ENCODE results near the gene MAPT. TPM values are rescaled to one million over a fixed set of nuclear protein-coding genes. Genes with fewer than 3 reads are reported as not detected.
A peak's percentile ranks its signal among the peaks of the same experiment; 100 is the strongest.

The MAPT gene
- total RNA-seq, 1 experiment from 2014 or later: 3.1 TPM

DNA sequence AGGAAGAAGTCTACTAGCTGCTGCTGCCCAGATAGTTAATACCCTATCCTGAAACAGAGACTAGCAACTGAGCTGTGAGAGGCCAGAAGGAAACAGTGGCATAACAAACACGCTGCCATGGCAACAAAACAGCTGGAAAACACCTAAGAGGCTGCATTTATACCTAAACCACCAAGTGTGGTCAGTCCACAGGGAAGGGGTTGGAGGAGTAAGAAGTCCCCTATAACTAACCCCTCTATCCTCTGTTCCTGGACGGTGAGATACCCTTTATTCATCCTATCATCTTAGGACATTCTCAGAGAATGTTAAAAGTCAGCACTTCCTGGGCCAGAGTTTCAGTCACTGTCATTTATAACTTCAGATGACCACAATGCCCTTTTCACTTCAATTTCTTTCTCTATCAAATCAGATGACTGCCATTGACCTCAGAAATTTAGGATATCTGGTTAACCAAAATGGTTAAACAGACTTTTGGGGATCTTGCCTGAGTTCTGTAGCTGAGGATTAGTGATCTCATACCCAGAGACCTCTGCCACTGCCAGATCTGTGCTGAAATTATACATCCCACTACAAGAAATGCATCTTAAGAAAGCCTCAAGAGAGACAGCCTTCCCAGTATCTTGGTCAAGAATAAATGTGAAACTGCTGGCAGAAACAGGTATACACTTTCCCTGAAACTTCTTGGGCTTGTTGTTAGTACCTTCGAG, 140.9 kb downstream of the MAPT start:
- no peaks in the 10 kb centered on the region for H3K27me3 ChIP-seq (ENCODE audit: control insufficient read depth, insufficient read depth, low read length)
- no peak overlapping the region for H3K4me3 ChIP-seq (ENCODE audit: insufficient read depth, low read depth, low read length)
- DNase-seq: peak; percentile 32
- peaks cover 73% of the 10 kb centered on the region for H3K36me3 ChIP-seq (replicated peaks; ENCODE audit: control insufficient read depth, insufficient read depth, low read length)

DNA sequence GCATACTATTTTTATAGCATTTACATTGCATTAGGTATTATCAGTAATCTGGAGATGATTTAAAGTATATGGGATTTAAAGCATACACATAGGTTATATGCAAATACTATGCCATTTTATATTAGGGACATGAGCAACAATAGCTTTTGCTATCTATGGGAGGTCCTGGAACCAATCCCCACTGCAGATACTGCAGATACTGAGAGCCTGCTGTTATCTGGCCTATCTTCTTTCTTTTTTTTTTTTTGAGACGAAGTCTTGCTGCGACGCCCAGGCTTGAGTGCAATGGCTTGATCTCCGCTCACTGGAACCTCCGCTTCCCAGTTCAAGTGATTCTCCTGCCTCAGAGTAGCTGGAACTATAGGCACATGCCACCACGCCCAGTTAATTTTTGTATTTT, 142.1 kb downstream of the MAPT start:
- Histone ChIP-seq H3K36me3 (replicated peaks; ENCODE audit: control insufficient read depth, insufficient read depth, low read length) (peaks cover 71% of the 10 kb centered on the region), H3K4me3 (ENCODE audit: insufficient read depth, low read depth, low read length) (no peak overlapping the region), H3K27me3 (ENCODE audit: control insufficient read depth, insufficient read depth, low read length) (no peaks in the 10 kb centered on the region)
- DNase-seq: no peak

DNA sequence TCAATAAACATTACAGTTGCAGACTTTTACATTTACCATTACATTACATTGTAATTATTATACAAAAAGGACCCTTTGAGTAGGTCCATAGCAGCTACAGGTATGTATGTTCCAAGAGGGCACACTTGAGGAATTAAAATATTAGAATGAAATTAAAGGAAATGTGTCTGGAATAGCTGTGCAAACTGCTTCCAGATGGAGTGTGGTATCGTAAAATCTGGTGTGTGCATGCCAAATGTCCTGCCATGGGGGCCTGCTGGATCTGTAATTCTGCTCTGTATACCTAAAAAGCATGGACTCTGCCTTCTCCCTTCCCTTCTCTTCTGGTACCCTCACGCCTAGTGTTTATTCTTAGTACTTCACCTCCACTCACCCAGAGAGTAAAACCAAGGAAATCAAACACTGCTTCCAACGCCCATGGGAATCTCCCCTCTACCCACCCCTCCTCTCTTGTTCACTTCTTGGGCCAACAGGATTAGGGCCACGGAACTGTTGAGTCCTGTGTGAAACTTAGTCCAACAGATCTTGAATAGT, 143.4 kb downstream of the MAPT start:
- Histone ChIP-seq H3K27me3 (ENCODE audit: control insufficient read depth, insufficient read depth, low read length) (no peaks in the 10 kb centered on the region), H3K36me3 (replicated peaks; ENCODE audit: control insufficient read depth, insufficient read depth, low read length) (peaks cover 63% of the 10 kb centered on the region), H3K4me3 (ENCODE audit: insufficient read depth, low read depth, low read length) (no peak overlapping the region)
- no peak for DNase-seq

DNA sequence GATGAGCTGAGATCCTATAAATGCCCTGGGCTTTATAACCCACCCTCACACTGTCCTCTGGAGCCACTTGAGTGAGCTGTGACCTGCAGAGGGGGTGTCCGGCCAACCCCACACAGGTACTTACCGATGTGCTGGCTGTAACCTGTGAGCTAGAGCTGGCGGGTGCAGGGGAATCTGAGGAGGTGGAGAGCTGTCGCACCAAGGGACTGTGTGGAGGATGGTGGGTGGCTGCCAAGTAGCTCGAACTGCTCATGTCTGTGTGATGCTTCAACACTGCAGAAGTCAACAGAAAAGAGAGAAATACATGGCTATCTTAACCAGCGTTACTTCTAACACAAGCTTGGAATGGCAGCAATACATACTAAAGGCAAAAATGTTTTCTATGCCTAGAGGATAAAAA, 144.1 kb downstream of the MAPT start:
- H3K27me3 ChIP-seq (ENCODE audit: control insufficient read depth, insufficient read depth, low read length): no peaks in the 10 kb centered on the region
- peaks cover 59% of the 10 kb centered on the region for H3K36me3 ChIP-seq (replicated peaks; ENCODE audit: control insufficient read depth, insufficient read depth, low read length)
- DNase-seq: no peak

DNA sequence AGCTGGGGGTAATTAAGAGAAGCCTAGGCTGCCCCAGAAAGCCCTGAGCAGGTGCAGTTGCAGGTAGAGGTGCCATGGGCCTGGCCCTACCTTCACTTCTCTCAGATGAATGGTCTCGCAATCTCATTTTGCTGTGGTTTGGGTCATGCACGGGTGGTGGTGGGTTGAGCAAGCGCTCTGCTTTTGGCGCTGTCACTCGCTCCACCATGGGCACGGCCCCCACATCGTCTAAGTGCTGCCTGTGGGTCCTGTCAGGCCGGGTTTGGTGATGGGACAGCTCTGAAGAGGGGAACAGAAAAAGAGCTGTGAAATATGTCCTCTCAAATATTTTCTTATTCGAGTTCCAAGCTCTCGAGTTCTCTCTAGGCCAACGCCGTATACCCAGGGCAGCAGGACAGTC, 144.6 kb downstream of the MAPT start:
- DNase-seq: no peak
- Histone ChIP-seq H3K4me3 (ENCODE audit: insufficient read depth, low read depth, low read length) (no peak overlapping the region), H3K36me3 (replicated peaks; ENCODE audit: control insufficient read depth, insufficient read depth, low read length) (peaks cover 57% of the 10 kb centered on the region), H3K27me3 (ENCODE audit: control insufficient read depth, insufficient read depth, low read length) (no peaks in the 10 kb centered on the region)

More for the DNA sequence above, 144.1 kb downstream of the MAPT start:
- H3K4me3 ChIP-seq (ENCODE audit: insufficient read depth, low read depth, low read length): no peak overlapping the region

DNA sequence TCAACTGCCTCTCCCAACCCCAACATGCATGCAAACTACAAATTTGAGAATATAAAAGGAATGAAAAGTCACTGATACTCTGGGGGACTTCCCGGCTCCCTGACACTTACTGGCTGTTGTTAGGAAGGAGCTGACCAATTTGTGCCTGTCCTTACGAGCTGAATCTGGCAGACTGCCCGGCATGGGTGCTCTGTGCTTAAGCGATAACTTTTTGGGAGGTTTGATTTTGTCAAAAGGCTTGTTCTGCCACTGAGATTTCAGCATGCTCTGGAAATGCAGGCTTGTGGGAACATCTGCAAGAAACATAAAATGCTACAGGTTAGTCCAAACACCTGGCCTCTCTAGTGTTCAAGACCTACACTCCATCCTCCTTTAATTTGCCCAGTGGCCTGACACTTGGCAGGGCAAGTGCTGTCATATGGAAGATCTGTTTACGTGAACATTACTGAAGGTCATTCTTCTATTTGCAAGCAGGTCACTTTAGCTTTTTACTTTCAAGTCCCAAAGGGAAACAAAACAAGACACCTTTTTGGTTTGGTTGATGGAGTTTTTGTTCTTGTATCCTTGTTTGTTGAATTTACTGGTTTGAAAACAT, 145.3 kb downstream of the MAPT start:
- Histone ChIP-seq H3K36me3 (replicated peaks; ENCODE audit: control insufficient read depth, insufficient read depth, low read length) (peaks cover 50% of the 10 kb centered on the region), H3K27me3 (ENCODE audit: control insufficient read depth, insufficient read depth, low read length) (no peaks in the 10 kb centered on the region), H3K4me3 (ENCODE audit: insufficient read depth, low read depth, low read length) (no peak overlapping the region)
- DNase-seq: no peak

DNA sequence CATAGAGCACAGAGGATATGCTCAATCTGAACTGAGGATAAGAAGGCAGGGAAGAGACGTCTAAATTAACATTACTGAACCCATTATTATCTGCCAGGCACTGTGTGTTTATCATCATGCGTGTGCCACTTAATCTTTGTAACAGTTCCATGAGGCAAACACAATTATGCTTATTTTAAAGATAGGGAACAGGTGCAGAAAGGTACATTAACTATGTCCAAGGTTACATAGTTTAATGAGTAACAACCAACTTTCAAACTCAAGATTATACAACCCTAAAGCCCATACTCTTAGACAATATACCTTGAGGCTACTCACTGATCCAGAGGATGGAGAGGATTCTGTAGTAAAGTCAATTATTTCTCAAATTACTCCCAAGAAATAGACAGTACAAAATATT, 147.9 kb downstream of the MAPT start:
- DNase-seq: no peak
- Histone ChIP-seq H3K36me3 (replicated peaks; ENCODE audit: control insufficient read depth, insufficient read depth, low read length) (peaks cover 34% of the 10 kb centered on the region), H3K27me3 (ENCODE audit: control insufficient read depth, insufficient read depth, low read length) (no peaks in the 10 kb centered on the region), H3K4me3 (ENCODE audit: insufficient read depth, low read depth, low read length) (no peak overlapping the region)

DNA sequence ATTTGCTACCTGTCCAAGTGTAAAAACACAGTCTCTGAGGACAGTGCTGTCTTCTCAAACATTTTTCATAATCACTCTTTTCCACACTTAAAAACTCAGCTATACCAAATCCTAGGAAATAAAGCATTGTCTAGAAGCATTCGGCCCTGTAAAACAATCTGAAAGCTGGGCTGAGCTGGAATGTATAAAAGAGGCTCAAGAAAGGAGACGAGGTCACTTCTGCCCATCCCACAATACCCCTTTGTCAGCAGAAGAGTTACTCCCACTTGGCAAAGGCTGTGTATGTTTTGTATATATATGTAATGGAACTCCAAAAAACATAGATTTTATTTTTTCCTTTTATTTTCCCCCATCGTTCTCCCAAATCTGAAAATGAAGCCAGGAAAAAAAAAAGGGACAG, 148.6 kb downstream of the MAPT start:
- H3K4me3 ChIP-seq (ENCODE audit: insufficient read depth, low read depth, low read length): no peak overlapping the region
- no peaks in the 10 kb centered on the region for H3K27me3 ChIP-seq (ENCODE audit: control insufficient read depth, insufficient read depth, low read length)
- peaks cover 31% of the 10 kb centered on the region for H3K36me3 ChIP-seq (replicated peaks; ENCODE audit: control insufficient read depth, insufficient read depth, low read length)
- DNase-seq: no peak

DNA sequence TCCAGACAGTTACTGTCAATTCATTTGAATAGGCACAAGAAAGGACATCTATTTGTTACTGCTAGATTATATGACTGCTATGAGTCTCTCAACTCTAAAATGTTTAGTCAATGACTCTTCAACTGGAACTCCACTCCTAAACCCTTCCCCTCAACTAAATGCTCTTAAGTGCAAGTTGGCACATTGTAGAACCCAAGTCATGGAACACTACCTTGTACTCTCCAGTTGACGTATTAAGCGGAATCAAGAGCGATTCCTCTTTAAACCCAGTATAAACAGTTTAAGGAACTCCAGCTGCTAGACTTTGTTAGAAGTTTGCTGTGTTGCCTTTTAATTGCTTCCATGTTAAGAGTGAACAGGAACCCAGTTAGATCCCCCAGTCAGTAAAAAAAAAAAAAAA, 149.3 kb downstream of the MAPT start:
- Histone ChIP-seq H3K36me3 (replicated peaks; ENCODE audit: control insufficient read depth, insufficient read depth, low read length) (peaks cover 24% of the 10 kb centered on the region), H3K27me3 (ENCODE audit: control insufficient read depth, insufficient read depth, low read length) (no peaks in the 10 kb centered on the region), H3K4me3 (ENCODE audit: insufficient read depth, low read depth, low read length) (no peak overlapping the region)
- no peak for DNase-seq

DNA sequence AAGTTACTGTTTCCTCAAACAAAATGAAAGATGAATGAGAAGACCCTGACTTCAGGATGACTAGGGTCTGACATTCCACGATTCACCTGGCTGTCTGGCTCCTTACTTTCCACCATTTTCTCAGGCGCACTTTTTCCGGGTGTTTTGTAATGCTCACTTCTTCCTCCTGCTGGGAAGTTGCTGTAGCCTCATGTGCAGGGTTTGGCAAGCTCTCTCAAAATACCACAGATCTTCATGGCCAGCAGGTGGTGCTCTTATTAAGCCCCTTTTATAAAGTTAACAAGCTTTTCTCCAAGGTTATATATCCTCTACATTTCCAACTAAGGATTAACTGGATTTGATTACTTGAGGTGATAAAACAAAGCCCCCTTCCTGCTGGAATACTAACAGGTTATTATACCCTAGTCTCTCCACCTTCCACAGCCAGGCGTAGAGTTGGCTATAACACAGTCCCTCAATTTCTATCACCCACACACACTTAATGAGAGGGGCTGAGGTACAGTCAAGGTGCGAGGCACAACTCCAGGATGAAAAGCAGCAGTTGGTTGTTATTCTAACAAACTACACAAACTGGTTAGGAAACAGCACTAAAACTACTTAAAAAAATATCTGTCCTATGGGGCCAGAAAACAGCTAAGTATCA, 150.1 kb downstream of the MAPT start:
- Histone ChIP-seq H3K36me3 (replicated peaks; ENCODE audit: control insufficient read depth, insufficient read depth, low read length) (peaks cover 20% of the 10 kb centered on the region), H3K4me3 (ENCODE audit: insufficient read depth, low read depth, low read length) (no peak overlapping the region), H3K27me3 (ENCODE audit: control insufficient read depth, insufficient read depth, low read length) (no peaks in the 10 kb centered on the region)
- DNase-seq: peak; percentile 71

DNA sequence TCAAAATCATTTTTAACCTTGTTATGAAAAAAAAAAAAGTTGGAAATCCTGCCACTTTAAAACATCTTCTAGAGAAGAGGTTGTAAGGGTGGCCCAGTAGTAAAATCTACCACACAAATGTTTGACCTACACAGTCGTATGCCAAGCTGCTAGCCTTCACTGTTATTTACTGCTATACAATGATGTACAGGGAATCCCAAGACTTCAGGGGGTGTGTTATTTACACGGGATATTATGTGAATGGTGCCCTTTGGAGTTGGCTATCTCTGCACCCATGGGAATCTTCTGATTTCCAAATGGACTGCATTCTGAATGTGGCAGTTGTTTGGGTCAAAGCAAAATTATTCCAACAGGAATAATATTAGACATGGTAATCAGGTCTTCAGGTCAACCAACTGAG, 150.6 kb downstream of the MAPT start:
- H3K27me3 ChIP-seq (ENCODE audit: control insufficient read depth, insufficient read depth, low read length): no peaks in the 10 kb centered on the region
- DNase-seq: no peak
- peaks cover 19% of the 10 kb centered on the region for H3K36me3 ChIP-seq (replicated peaks; ENCODE audit: control insufficient read depth, insufficient read depth, low read length)
- H3K4me3 ChIP-seq (ENCODE audit: insufficient read depth, low read depth, low read length): no peak overlapping the region

DNA sequence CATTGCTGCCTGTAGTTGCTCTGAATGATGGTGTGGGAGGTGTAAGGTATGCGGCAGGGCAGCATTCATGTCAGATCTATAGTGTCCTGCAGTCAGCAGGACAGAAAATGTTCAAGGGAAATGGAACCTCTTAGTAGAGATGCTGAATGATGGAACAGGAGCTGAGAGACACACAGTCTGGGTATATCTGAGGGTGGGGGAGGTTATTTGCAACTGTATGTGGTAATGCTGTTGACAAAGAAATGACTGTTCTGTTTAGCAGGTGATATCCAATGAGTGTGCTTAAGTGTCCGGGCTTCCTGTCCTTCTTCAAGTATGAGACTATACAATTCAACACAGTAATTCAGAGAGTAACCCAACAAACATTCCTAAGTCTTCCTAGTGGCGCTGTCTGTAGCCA, 151.3 kb downstream of the MAPT start:
- no peak for DNase-seq
- H3K36me3 ChIP-seq (replicated peaks; ENCODE audit: control insufficient read depth, insufficient read depth, low read length): peaks cover 25% of the 10 kb centered on the region
- no peaks in the 10 kb centered on the region for H3K27me3 ChIP-seq (ENCODE audit: control insufficient read depth, insufficient read depth, low read length)
- no peak overlapping the region for H3K4me3 ChIP-seq (ENCODE audit: insufficient read depth, low read depth, low read length)

DNA sequence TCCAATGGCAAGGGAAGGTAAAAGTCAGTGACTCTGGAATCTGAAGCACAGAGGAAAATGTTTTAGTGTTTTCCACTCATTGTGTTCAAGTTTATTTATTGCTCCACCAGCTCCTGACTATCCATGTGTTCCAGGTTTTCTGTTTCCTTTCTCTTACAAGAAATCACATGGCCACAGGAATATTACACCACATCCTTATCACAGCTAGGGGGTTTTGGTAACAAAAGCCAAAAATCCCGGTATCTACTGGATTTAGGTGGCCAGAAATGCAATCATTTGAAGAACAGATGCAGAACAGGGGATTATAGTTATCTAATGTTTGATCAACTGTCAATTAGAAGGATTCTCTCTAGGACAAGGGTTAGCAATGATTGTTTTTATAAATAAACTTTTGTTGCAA, 152.6 kb downstream of the MAPT start:
- peaks cover 20% of the 10 kb centered on the region for H3K36me3 ChIP-seq (replicated peaks; ENCODE audit: control insufficient read depth, insufficient read depth, low read length)
- no peaks in the 10 kb centered on the region for H3K27me3 ChIP-seq (ENCODE audit: control insufficient read depth, insufficient read depth, low read length)
- no peak overlapping the region for H3K4me3 ChIP-seq (ENCODE audit: insufficient read depth, low read depth, low read length)
- DNase-seq: no peak

DNA sequence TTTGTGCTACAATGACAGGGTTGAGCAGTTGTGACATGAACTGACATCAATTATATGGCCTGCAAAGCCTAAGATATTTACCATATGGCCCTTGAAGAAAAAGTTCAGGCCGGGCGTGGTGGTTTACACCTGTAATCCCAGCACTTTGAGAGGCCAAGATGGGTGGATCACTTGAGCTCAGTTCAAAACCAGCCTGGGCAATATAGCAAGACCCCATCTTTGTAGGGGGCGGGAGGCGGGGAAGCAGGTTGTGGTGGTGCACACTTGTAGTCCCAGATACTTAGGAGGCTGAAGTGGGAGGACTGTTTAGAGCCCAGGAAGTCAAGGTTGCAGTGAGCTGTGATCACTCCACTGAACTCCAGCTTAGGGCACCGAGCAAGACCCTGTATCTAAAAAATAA, 153.0 kb downstream of the MAPT start:
- no peak for DNase-seq
- Histone ChIP-seq H3K27me3 (ENCODE audit: control insufficient read depth, insufficient read depth, low read length) (no peaks in the 10 kb centered on the region), H3K36me3 (replicated peaks; ENCODE audit: control insufficient read depth, insufficient read depth, low read length) (peaks cover 20% of the 10 kb centered on the region), H3K4me3 (ENCODE audit: insufficient read depth, low read depth, low read length) (no peak overlapping the region)

DNA sequence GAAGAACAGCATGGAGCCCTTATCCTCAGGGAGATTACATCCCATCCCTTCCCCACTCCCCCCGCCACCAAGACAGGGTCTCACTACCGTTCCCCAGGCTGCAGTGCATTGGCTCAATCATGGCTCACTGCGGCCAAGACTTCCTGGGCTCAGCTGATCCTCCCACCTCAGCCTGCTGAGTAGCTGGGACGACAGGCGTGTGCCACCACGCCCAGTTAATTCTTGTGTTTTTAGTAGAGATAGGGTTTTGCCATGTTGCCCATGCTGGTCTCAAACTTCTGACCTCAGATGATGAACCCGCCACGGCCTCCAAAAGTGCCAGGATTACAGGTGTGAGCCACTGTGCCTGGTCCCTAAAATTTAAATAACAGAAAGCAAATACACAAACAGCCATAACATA, 153.5 kb downstream of the MAPT start:
- H3K27me3 ChIP-seq (ENCODE audit: control insufficient read depth, insufficient read depth, low read length): no peaks in the 10 kb centered on the region
- no peak overlapping the region for H3K4me3 ChIP-seq (ENCODE audit: insufficient read depth, low read depth, low read length)
- H3K36me3 ChIP-seq (replicated peaks; ENCODE audit: control insufficient read depth, insufficient read depth, low read length): peaks cover 20% of the 10 kb centered on the region
- DNase-seq: no peak

All from H7 (cell line).